MM.1S (cell line): ENCODE data around the gene SLC4A5.

Experiments used
- EZH2 ChIP-seq: fragments of 300-600 bp; sonication (generic); optimal IDR thresholded peaks from 2 replicates; pipeline ENCODE3; 2017; ENCODE audit warnings: low read depth, mild to moderate bottlenecking, antibody characterized with exemption, low read length, mixed read lengths
- TF ChIP-seq, protein P1 (sequence below): fragments of 300-600 bp; sonication (generic); IDR thresholded peaks from 2 replicates; pipeline ENCODE4 v1.5.1; 2016; ENCODE audit warnings: antibody characterized with exemption, low read length, mixed read lengths

DNA sequence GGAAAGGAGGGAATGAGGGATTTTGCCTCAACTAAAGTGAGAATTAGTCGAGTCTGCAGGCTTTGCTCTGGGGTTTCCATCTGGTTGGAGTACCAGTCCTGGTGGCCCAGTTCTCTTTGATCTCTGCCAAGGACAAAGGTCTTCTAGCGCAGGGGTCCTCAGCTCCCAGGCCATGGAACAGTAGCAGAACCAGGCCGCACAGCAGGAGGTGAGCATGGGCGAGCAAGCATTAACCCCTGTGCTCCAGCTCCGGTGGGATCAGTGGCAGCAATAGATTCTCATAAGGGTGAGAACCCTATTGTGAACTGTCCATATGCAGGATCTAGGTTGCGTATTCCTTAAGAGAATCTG, 120.9 kb downstream of the SLC4A5 start:
- no peak for TF ChIP-seq EZH2
- TF ChIP-seq, protein P1, sequence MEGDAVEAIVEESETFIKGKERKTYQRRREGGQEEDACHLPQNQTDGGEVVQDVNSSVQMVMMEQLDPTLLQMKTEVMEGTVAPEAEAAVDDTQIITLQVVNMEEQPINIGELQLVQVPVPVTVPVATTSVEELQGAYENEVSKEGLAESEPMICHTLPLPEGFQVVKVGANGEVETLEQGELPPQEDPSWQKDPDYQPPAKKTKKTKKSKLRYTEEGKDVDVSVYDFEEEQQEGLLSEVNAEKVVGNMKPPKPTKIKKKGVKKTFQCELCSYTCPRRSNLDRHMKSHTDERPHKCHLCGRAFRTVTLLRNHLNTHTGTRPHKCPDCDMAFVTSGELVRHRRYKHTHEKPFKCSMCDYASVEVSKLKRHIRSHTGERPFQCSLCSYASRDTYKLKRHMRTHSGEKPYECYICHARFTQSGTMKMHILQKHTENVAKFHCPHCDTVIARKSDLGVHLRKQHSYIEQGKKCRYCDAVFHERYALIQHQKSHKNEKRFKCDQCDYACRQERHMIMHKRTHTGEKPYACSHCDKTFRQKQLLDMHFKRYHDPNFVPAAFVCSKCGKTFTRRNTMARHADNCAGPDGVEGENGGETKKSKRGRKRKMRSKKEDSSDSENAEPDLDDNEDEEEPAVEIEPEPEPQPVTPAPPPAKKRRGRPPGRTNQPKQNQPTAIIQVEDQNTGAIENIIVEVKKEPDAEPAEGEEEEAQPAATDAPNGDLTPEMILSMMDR: no peak
